MM.1S (cell line): ENCODE data around the gene GCN1.

Experiments
- DNase-seq: peaks from one replicate; pipeline ENCODE4 v3.0.0-alpha.2; 2015
- H2AFZ ChIP-seq: fragments of 300-600 bp; sonication (generic); 2 replicates; pipeline ENCODE4 v1.6.0; 2016; ENCODE audit warnings: antibody characterized with exemption, low read length
- H3F3A ChIP-seq: fragments of 300-600 bp; sonication (generic); 2 replicates; pipeline ENCODE4 v1.6.1; 2016; ENCODE audit warnings: mild to moderate bottlenecking, antibody characterized with exemption, low read length, moderate library complexity, mixed read lengths; ENCODE audit not compliant: insufficient read depth
- H3K27ac ChIP-seq: fragments of 300-600 bp; sonication (generic); 2 replicates; pipeline ENCODE4 v1.5.1; 2016; ENCODE audit warnings: mild to moderate bottlenecking, low read length
- H3K27me3 ChIP-seq: fragments of 300-600 bp; sonication (generic); replicated peaks from 2 replicates; pipeline ENCODE4 v1.6.0; 2016; ENCODE audit warnings: low read length; ENCODE audit not compliant: insufficient read depth
- H3K36me3 ChIP-seq: fragments of 300-600 bp; sonication (generic); replicated peaks from 2 replicates; pipeline ENCODE4 v1.6.1; 2016; ENCODE audit warnings: mild to moderate bottlenecking, low read length, mixed read lengths; ENCODE audit not compliant: insufficient read depth
- H3K4me1 ChIP-seq: fragments of 300-600 bp; sonication (generic); 2 replicates; pipeline ENCODE4 v1.6.1; 2016; ENCODE audit warnings: low read length, mixed read lengths
- H3K4me2 ChIP-seq: fragments of 300-600 bp; sonication (generic); 2 replicates; pipeline ENCODE4 v1.6.0; 2016; ENCODE audit warnings: low read depth, low read length
- H3K4me3 ChIP-seq: fragments of 300-600 bp; sonication (generic); 2 replicates; pipeline ENCODE4 v1.5.1; 2016; ENCODE audit warnings: low read length, mixed read lengths
- H3K79me2 ChIP-seq: fragments of 300-600 bp; sonication (generic); 2 replicates; pipeline ENCODE4 v1.6.1; 2016; ENCODE audit warnings: mixed run types, low read length, mixed read lengths
- H3K9ac ChIP-seq: fragments of 300-600 bp; sonication (generic); 2 replicates; pipeline ENCODE4 v1.6.1; 2016; ENCODE audit warnings: low read length, mixed read lengths
- H3K9me2 ChIP-seq: fragments of 300-600 bp; sonication (generic); replicated peaks from 2 replicates; pipeline ENCODE4 v1.6.1; 2016; ENCODE audit warnings: mild to moderate bottlenecking, low read length, mixed read lengths; ENCODE audit not compliant: insufficient read depth
- H3K9me3 ChIP-seq: fragments of 300-600 bp; sonication (generic); replicated peaks from 2 replicates; pipeline ENCODE4 v1.6.1; 2016; ENCODE audit warnings: mild to moderate bottlenecking, low read length, mixed read lengths; ENCODE audit not compliant: insufficient read depth
- H4K20me1 ChIP-seq: fragments of 300-600 bp; sonication (generic); 2 replicates; pipeline ENCODE4 v1.6.1; 2016; ENCODE audit warnings: mild to moderate bottlenecking, low read length, moderate library complexity, mixed read lengths; ENCODE audit not compliant: insufficient read depth
- CTCF ChIP-seq: fragments of 300-600 bp; sonication (generic); IDR thresholded peaks from 2 replicates; pipeline ENCODE4 v1.5.1; 2016; ENCODE audit warnings: antibody characterized with exemption, low read length, mixed read lengths
- EZH2 ChIP-seq: fragments of 300-600 bp; sonication (generic); optimal IDR thresholded peaks from 2 replicates; pipeline ENCODE3; 2017; ENCODE audit warnings: low read depth, mild to moderate bottlenecking, antibody characterized with exemption, low read length, mixed read lengths
- EZH2phosphoT487 ChIP-seq: fragments of 300-600 bp; sonication (generic); IDR thresholded peaks from 2 replicates; pipeline ENCODE4 v1.6.1; 2018; ENCODE audit warnings: antibody characterized with exemption, low read length

The GCN1 gene

GRCh38 chr12:120110550-120111501, 83.7 kb downstream of the GCN1 start:
- Histone ChIP-seq H3K4me3 (no peak overlapping the region), H3K36me3 (no peaks in the 10 kb centered on the region), H4K20me1 (no peaks in the 10 kb centered on the region), H3K4me1 (peaks cover 8% of the 10 kb centered on the region; the same call in 1 of the 2 replicates), H3K4me2 (no peak overlapping the region), H3K79me2 (peaks cover 94% of the 10 kb centered on the region), H2AFZ (no peak overlapping the region), H3K9me3 (no peaks in the 10 kb centered on the region), H3F3A (no peaks in the 10 kb centered on the region), H3K9me2 (no peaks in the 10 kb centered on the region), H3K27ac (no peak overlapping the region), H3K27me3 (no peaks in the 10 kb centered on the region), H3K9ac (no peak overlapping the region)
- TF ChIP-seq CTCF (no peak), EZH2phosphoT487 (no peak), EZH2 (no peak)
- no peak for DNase-seq

- H3K36me3 ChIP-seq: no peaks in the 10 kb centered on the region
- TF ChIP-seq EZH2: no peak
- no peak for TF ChIP-seq EZH2phosphoT487
- TF ChIP-seq CTCF: no peak
- no peak for DNase-seq
- no peak overlapping the region for H3K27ac ChIP-seq
- no peak overlapping the region for H3K4me3 ChIP-seq
- H3K79me2 ChIP-seq: peaks cover 91% of the 10 kb centered on the region
- no peak overlapping the region for H3K4me2 ChIP-seq
- H3K27me3 ChIP-seq: no peaks in the 10 kb centered on the region
- no peak overlapping the region for H2AFZ ChIP-seq
- no peaks in the 10 kb centered on the region for H3F3A ChIP-seq
- H3K9me2 ChIP-seq: no peaks in the 10 kb centered on the region
- no peaks in the 10 kb centered on the region for H4K20me1 ChIP-seq
- H3K9me3 ChIP-seq: no peaks in the 10 kb centered on the region
- no peak overlapping the region for H3K9ac ChIP-seq
- H3K4me1 ChIP-seq: no peaks in the 10 kb centered on the region
These were observed 84.8 kb downstream of the GCN1 start for GRCh38 chr12:120109570-120110267.

GRCh38 chr12:120106151-120106550, 88.4 kb downstream of the GCN1 start:
- H3K79me2 ChIP-seq: peaks cover 81% of the 10 kb centered on the region
- H3K27ac ChIP-seq: no peak overlapping the region
- H3K9ac ChIP-seq: no peak overlapping the region
- H3K4me1 ChIP-seq: peaks cover 8% of the 10 kb centered on the region; the same call in 1 of the 2 replicates
- no peaks in the 10 kb centered on the region for H4K20me1 ChIP-seq
- H3K4me2 ChIP-seq: no peak overlapping the region
- no peaks in the 10 kb centered on the region for H3K36me3 ChIP-seq
- TF ChIP-seq EZH2 (no peak), CTCF (no peak), EZH2phosphoT487 (no peak)
- H3K9me3 ChIP-seq: no peaks in the 10 kb centered on the region
- no peaks in the 10 kb centered on the region for H3K27me3 ChIP-seq
- no peaks in the 10 kb centered on the region for H3K9me2 ChIP-seq
- DNase-seq: no peak
- no peak overlapping the region for H3K4me3 ChIP-seq
- H3F3A ChIP-seq: peaks cover 5% of the 10 kb centered on the region; the same call in 1 of the 2 replicates
- no peak overlapping the region for H2AFZ ChIP-seq
